Coronary artery (tissue), 2 donors: ENCODE results near the gene SLC38A8.

Experiments
- DNase-seq: peaks from one replicate; pipeline ENCODE4 v3.0.0-alpha.2; 2017; ENCODE audit warnings: low spot score
- H3K27ac ChIP-seq, 2 donors: fragments of 200-600 bp; sonication (generic); one replicate each; pipeline ENCODE4 v1.5.1; 2016 to 2019
- H3K4me3 ChIP-seq: fragments of 200-600 bp; sonication (generic); 2 replicates; pipeline ENCODE4 v1.5.1; 2016; ENCODE audit warnings: mild to moderate bottlenecking, moderate library complexity
- TF ChIP-seq, protein P1 (sequence below): fragments of 200-600 bp; sonication (generic); IDR thresholded peaks from one replicate; pipeline ENCODE4 v1.5.1; 2019; ENCODE audit warnings: antibody characterized with exemption

The SLC38A8 gene

DNA sequence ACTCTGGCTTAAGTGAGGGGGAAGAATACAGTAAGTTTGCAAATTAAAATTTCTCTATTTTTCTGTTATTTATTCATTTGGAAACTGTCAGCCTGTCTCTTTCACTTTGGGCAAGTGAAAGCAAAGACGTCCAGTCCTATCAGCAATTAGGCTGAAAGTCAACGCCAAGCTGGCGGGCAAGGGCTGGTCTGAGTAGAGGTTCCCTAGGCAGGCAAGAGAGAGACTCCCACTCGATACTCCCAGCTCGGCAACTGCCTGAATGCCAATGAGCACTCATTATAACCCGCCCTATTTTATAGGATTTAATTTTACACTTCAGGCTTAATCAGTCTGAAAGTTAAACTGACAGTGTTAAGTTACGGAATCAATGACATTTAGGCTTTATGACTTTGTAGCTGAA, 14.3 kb upstream of the SLC38A8 start:
- TF ChIP-seq, protein P1, sequence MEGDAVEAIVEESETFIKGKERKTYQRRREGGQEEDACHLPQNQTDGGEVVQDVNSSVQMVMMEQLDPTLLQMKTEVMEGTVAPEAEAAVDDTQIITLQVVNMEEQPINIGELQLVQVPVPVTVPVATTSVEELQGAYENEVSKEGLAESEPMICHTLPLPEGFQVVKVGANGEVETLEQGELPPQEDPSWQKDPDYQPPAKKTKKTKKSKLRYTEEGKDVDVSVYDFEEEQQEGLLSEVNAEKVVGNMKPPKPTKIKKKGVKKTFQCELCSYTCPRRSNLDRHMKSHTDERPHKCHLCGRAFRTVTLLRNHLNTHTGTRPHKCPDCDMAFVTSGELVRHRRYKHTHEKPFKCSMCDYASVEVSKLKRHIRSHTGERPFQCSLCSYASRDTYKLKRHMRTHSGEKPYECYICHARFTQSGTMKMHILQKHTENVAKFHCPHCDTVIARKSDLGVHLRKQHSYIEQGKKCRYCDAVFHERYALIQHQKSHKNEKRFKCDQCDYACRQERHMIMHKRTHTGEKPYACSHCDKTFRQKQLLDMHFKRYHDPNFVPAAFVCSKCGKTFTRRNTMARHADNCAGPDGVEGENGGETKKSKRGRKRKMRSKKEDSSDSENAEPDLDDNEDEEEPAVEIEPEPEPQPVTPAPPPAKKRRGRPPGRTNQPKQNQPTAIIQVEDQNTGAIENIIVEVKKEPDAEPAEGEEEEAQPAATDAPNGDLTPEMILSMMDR, result no peak
- DNase-seq, result no peak
- Histone ChIP-seq H3K27ac (no peak overlapping the region), H3K4me3 (no peak overlapping the region)

DNA sequence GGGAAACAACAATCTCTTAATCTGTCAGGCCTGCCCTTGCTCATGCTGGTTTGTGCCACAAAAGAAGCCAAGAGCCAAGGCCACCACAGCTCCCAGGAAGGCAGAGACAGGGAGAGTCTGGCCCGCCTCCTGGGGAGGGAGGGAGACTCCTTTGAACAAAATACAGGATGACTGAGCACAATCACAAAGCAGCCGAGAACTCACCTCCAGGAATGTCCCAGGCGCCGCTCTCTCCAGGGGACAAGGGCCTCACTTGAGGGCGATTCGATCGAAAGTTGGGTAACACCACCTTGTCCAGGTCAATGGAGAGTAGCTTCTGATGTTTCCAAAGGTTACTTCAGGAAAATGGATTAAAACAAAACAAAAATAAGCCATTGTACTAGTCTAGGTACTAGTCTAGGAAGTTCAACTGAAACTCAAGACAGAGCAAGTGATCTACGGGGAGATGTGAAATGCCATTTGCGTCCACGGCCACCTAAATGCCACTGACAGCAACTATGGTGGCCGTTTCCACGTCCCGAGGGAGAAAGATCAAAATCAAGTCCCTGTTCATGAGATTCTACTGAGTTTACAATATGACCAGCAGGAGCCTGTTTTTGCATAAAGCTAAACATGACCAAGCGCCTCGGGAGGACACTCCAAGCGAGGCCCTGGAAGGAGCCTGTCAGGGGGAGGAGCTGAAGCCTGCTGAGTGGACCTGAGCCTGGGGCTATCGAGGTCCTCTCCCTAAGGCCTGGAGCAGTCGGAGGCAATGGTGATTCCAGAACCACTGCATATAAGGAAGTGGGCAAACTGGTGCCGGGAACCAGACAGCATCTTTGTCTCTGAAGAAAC, 13.4 kb upstream of the SLC38A8 start:
- TF ChIP-seq, protein P1, result no peak
- Histone ChIP-seq H3K4me3 (no peak overlapping the region), H3K27ac (no peak overlapping the region)
- peak; percentile 50 for DNase-seq

DNA sequence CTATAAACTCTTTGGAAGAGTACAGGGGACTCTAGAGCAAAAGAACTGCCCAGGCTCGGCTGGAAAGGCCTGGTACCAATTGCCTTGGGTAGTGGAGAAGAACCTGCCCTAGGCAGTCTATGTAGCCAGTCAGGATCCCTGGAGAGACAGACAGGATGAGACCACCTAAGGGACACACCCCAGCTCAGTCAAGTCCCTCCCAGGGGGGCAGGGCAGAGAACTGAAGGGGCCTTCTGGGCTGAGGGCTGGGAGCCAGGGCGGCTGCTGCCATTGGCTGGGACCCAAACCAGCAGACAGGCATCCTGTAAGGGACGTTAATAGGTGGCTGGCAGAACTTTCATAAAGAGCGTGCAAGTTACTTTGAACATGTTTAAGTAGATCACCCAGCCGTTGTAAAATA, 12.8 kb upstream of the SLC38A8 start:
- TF ChIP-seq, protein P1, result no peak
- H3K27ac ChIP-seq, result no peak overlapping the region
- DNase-seq, result no peak
- no peak overlapping the region for H3K4me3 ChIP-seq

DNA sequence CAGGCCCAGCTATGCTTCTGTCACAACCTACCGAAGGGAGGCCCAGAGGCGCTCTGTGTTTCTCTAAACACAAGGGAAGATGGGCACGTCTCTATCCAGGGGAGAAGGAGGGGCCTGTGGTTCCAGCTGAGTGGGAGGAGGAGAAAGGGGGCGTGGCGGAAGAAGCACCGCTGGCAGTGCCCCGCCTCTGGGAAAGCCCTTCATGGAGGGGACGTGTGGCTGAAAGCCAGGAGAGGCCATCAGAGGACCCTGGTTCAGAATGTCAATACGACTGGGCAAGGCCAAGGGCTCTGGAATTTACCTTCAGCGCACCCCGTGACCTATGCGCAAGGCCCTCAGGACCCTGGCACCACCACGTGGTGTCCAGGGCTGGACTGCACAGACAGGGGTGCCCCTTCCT, 12.3 kb upstream of the SLC38A8 start:
- DNase-seq, result peak; percentile 50
- no peak overlapping the region for H3K4me3 ChIP-seq
- H3K27ac ChIP-seq, result no peak overlapping the region
- TF ChIP-seq, protein P1, result no peak

DNA sequence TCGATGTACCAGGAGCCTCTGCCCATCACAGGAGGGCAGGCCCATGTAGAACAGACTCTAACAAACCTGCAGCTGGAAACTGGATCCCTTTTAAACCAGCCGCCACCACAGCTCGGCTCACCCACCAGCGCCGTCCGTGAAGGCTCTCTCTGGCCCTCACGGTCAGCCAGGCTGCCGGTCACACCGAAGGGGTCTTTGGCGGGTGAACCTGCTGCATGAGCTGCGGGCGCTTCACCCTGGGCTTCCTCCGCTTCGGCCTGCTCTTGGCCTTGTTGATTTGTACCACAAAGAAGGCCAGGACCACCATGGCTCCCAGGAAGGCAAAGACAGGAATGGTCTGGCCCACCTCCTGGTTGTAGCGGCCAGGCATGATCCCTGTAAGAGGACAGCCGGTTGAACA, 11.7 kb upstream of the SLC38A8 start:
- TF ChIP-seq, protein P1, result no peak
- Histone ChIP-seq H3K27ac (no peak overlapping the region), H3K4me3 (no peak overlapping the region)
- peak; percentile 65 for DNase-seq

DNA sequence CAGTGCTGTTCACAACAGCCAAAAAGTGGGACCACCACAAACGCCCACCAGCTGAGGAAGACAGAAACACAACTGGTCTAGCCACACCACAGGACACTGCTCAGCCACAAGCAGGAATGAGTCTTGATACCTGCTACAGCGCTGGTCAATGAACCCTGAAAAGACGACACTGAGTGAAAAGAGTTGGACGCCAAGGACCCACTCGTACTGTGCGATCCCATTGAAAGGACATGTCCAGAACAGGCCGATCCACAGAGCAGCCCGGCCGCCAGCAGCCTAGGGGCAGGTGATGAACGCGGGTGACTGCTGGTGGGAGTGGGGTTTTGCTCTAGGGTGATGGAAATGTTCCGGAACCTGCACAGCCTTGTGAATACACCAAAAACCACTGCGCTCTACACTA, 10.6 kb upstream of the SLC38A8 start:
- TF ChIP-seq, protein P1, result no peak
- no peak overlapping the region for H3K27ac ChIP-seq
- peak; percentile 35 for DNase-seq
- H3K4me3 ChIP-seq, result no peak overlapping the region

DNA sequence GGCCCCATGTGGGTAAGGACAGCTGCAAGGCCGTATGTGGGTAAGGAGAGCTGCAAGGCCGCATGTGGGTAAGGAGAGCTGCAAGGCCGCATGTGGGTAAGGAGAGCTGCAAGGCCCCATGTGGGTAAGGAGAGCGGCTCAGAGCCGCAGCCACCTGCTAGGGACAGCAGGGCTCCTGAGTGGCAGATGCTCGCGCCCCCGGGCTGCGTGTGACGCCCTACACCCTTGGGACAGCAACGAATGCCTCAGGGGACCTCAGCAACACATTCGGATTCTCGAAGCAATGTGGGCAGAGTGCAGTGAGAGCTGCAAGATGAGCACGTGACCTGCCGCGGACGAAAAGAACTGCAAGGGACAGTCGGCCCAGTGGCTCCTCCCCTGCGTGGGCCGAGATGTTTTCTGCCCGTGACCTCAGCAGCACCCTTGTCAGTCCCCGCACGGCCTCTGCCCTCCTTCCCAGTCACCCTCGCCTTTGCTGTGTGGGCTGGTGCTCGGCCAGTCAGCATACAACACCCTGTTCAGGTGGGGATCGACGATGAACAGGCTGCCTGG, 9.6 kb upstream of the SLC38A8 start:
- H3K4me3 ChIP-seq, result no peak overlapping the region
- no peak for DNase-seq
- TF ChIP-seq, protein P1, result no peak
- H3K27ac ChIP-seq, result no peak overlapping the region
